ENCODE results near the gene HDGF. TPM values are rescaled to one million over a fixed set of nuclear protein-coding genes. Genes with fewer than 3 reads are reported as not detected.

Gene HDGF
- total RNA-seq, 1 experiment from 2014 or later: 306 TPM

DNA sequence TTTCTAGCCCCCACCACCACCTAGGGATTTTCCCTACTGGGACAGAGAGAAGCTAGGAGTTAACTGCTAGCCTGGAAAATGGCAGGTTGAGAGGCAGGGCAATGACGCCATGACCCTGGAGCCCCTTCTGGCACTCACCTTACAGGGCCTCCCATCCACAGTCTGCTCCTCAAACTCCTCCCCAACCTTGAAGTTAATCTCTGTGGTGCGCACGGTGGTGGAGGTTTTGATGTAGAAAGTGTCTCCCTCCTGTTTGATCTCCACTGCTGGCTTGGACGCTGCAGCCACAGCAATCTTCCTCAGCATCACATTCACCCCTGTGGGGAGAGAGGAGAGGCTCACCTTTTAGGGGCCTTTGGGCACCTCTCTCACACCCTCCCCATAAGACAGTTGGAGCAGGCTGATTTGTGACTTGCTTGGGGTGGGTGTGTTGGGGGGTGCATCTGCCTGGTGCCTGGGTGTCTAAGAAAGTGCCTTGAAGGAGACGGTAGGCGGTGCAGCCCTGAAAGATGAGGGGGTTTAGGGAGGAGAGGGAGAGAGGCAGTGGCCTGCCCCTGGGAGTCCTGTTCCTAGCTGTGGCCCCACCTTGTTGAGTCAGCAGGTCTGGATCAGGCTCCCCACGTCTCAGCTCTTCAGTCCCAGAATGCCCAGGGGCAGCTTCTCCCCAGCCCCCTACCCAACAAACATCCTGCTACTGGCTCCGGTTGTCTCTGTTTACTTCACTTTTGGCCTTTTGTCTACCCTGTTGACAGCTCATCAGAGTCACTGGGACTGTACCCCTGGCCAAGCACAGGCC is 50.5 kb downstream of the HDGF start:
- no peak for DNase-seq (ENCODE audit: low read depth)

DNA sequence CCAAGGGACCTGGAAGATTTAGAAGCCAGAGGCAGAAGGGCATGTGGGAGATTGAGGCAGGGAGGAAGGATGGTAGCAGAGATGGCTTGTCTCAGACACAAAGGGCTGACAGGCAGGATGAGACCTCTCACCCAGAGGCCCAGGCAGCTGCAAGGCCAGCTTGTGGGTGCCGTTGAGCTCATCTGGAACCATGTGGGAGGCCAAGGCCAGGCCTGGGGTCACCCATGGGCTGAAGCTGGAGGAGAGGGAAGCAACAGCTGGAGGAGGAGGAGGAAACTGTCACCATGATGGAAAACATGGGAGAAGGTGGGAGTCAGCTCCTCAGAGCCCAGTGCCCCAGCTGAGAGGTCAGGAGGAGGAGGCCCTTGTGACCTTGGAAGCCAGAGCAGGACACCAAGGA is 52.5 kb downstream of the HDGF start:
- no peak for DNase-seq (ENCODE audit: low read depth)

DNA sequence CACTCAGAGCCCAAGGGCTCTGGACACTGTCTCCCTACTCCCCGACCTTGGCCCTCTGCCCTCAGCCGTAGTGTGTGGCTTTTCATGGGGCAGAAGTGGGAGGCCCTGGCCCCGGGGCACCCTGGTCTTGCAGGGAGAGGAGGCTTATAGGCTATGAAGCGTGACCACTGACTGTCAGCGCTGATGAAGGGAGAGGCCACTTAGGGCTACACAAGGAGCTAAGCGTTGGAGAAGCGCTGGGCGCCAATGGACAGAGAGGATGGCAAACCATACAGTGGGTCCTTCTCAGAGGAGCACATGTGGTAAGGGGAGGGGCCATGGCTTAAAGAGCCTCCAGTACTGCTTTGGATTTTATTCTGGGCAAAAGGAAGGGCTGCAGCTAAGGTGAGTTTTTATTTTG is 54.0 kb downstream of the HDGF start:
- peak; percentile 56 for DNase-seq (ENCODE audit: low read depth)

DNA sequence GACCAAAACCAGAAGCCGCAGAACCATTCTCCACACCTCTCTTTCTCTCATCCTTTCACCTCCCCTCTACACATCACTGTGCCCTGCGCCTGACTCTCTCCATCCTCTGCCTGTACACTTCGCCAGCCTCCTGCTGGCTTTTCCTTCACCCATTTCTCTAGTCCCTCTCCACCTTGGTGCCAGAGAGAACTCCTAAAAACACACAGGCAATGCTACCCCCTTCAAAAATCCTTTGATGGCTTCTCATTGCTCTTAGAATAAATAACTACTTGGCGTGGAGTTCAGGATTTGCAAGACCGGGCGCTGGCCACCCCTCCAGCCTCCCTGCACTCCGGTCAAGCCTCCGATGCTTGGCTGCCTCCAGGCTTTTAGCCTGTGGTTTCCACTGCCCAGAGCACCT is 54.7 kb downstream of the HDGF start:
- DNase-seq (ENCODE audit: low read depth): no peak

DNA sequence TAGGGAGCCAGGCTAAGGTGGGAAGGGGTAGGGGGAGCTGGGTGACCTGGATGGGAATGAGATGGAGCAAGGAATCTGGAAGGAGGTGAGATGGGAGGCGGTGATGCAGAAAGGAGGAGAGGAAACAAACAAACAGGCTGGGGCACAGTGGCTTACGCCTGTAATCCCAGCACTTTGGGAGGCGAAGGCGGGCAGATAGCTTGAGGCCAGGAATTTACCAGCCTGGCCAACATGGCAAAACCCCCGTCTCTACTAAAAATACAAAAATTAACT is 56.8 kb downstream of the HDGF start:
- DNase-seq (ENCODE audit: low read depth): no peak

DNA sequence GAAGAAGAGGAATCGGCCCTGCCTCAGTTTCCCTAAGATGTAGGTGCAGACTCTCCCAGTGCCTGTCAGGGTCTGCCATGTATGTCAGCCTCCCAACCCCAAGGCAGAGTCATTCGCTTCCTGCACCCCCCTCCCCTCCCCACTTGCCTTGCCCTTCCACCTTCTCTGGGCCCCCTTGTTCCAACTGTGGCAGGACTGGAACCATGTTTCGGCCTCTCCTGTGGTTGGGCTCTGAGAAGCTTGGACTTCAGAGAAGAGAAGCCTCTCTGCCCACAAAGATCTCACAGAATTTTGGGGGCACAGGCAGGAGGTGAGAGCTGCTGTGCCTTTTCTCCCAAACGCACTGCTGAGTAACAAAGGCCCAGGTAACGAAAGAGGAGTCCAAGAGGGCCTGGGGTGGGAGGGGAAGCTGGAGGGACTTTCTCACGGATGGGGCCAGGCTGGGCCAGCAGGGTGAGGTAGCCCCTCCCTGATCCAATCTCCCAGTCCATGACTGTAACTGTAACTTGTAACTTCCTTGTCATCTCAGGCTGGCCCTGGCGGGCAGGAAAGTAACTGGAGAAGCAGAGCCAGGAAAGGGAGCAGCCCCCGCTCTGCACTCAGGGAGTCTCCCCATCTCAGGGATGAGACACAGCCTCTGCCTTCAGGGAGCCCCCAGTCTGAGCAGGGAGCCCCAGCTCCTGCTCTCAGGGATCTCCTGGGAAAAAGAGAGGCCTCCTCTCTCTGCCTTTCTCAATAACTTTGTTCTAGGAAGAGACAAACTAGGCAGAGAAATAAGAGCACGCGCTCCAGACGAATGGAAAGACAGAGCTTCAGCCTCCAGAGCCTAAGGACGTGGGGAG is 57.4 kb downstream of the HDGF start:
- DNase-seq (ENCODE audit: low read depth): no peak

DNA sequence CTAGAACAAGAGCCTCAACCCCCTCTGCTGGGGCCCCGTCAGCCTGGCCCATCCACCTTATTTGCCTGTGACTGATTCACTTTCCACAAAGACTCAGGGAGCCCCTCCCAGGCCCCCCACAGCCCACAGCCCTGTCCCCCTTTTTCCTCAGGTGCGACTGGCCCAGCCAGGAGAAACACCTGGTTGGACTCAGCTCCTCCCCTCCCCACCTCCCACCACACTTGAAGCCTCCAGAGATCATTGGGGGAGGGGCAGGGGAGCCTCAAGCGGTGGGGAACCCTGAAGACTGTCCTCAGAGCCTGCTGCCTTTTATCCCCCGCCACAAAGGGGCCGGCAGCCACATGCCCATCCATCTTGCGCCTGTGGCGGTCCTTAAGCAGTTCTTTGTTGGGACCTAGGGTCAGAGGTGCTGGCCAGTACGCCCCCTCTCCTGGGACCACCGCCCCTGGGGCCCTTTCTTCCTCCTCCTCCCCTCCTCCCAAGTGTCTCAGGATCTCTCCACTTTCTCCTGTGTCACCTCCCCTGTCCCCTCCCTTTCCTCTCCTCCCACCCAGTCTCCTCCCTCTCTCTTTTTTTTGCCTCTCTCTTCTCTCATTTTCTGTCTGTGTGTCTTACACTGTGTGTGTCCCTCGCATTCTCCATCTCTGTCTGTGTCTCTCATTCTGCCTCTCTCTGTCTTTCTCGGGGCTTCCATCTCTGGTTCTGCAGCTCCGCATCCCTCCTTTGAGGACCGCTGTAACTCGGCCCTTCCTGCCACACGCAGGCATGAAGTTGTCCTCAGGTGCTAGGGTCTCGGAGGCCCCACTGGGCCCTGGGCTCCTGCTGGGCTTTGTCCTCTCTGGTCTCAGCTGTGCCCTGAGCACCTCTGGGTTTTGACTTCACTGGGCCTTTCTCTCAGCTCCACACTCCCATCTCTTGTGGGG is 58.3 kb downstream of the HDGF start:
- DNase-seq (ENCODE audit: low read depth): no peak

DNA sequence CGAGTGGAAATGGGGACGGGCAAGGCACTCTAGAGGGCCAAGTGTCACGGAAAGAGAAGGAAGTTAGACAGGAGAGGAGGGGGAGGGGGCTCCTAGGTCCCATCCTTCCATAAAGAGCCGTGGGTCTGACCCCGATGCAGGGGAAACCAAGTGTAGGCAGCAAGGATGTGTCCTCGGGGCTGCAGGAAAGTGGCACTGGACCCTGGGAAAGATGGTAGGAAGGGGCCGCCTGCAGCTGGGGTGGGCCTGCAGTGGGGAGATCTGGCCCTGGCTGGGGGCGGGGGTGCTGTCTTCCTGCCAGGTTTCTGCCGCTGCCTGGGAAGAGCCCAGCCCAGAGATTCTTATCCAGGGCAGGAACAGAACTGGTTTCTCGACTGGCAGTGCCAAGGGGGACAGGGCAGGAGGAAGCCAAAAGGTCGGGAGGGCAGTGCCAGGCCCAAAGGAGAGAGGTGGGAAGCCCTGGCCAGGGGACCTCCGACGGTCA is 59.0 kb downstream of the HDGF start:
- no peak for DNase-seq (ENCODE audit: low read depth)

Other genes starting within 250 kb of the HDGF start
- 32.8 and 35.5 TPM in 2 replicates for gene IQGAP3, start 179.1 kb downstream of the HDGF start, total RNA-seq (2014; rRNA removed; shearing (Covaris generic))
- gene TTC24, start 172.0 kb downstream of the HDGF start, total RNA-seq (2014; rRNA removed; shearing (Covaris generic)): not detected in 2 replicates
- gene NAXE, start 159.9 kb downstream of the HDGF start, total RNA-seq (2014; rRNA removed; shearing (Covaris generic)): 85.4 and 91.0 TPM in 2 replicates
- gene GPATCH4, start 150.2 kb downstream of the HDGF start, total RNA-seq (2014; rRNA removed; shearing (Covaris generic)): 17.2 and 23.8 TPM in 2 replicates
- not detected in 2 replicates for gene HAPLN2, start 132.3 kb downstream of the HDGF start, total RNA-seq (2014; rRNA removed; shearing (Covaris generic))
- gene BCAN, start 109.6 kb downstream of the HDGF start, total RNA-seq (2014; rRNA removed; shearing (Covaris generic)): 0.12 TPM in 1 of 2 replicates, not detected in the other
- 24.2 and 39.1 TPM in 2 replicates for gene NES, start 74.3 kb downstream of the HDGF start, total RNA-seq (2014; rRNA removed; shearing (Covaris generic))
- 66.6 and 81.6 TPM in 2 replicates for gene CRABP2, start 46.1 kb downstream of the HDGF start, total RNA-seq (2014; rRNA removed; shearing (Covaris generic))
- 6.4 and 6.9 TPM in 2 replicates for gene METTL25B, start 23.2 kb downstream of the HDGF start, total RNA-seq (2014; rRNA removed; shearing (Covaris generic))
- gene ISG20L2, start 22.9 kb downstream of the HDGF start, total RNA-seq (2014; rRNA removed; shearing (Covaris generic)): 14.3 and 16.4 TPM in 2 replicates
- 57.9 and 68.2 TPM in 2 replicates for gene MRPL24, start 10.6 kb downstream of the HDGF start, total RNA-seq (2014; rRNA removed; shearing (Covaris generic))
- gene PRCC, start 15.9 kb upstream of the HDGF start, total RNA-seq (2014; rRNA removed; shearing (Covaris generic)): 18.1 and 25.0 TPM in 2 replicates
- gene SH2D2A, start 65.2 kb upstream of the HDGF start, total RNA-seq (2014; rRNA removed; shearing (Covaris generic)): 0.48 TPM in 1 of 2 replicates, not detected in the other
- not detected in 2 replicates for gene INSRR, start 107.4 kb upstream of the HDGF start, total RNA-seq (2014; rRNA removed; shearing (Covaris generic))
- not detected in 2 replicates for gene NTRK1, start 109.2 kb upstream of the HDGF start, total RNA-seq (2014; rRNA removed; shearing (Covaris generic))
- gene PEAR1, start 142.0 kb upstream of the HDGF start, total RNA-seq (2014; rRNA removed; shearing (Covaris generic)): not detected in 2 replicates
- gene LRRC71, start 169.0 kb upstream of the HDGF start, total RNA-seq (2014; rRNA removed; shearing (Covaris generic)): not detected in 2 replicates

Data from RPMI7951 (cell line).